OCI-LY7 (cell line): ENCODE data around the gene ALOX5AP. TPM values are rescaled to one million over a fixed set of nuclear protein-coding genes. Genes with fewer than 3 reads are reported as not detected.

Source experiments
- BruUV-seq: library from RNA; stranded (reverse); fragments of 400-500 nt; replicated peaks from 2 replicates; lab custom pipeline; 2021; lab: Mats Ljungman, UMichigan
- CTCF ChIA-PET: fragments of 300-600 bp; sonication (Branson Sonifier 250); formaldehyde crosslinking; loops from one replicate; lab custom pipeline; 2022; ENCODE audit warnings: antibody characterized with exemption; ENCODE audit not compliant: unreplicated experiment; lab: Charles Lee
- POLR2A ChIA-PET: fragments of 300-600 bp; sonication (Branson Sonifier 250); formaldehyde crosslinking; loops from one replicate; lab custom pipeline; 2022; ENCODE audit warnings: antibody characterized with exemption; lab: Charles Lee
- DNase-seq: peaks from one replicate; pipeline ENCODE4 v3.0.0-alpha.2; 2015; ENCODE audit warnings: low spot score
- H2AFZ ChIP-seq: fragments of 200-600 bp; sonication (generic), shearing (Covaris generic); 2 replicates; pipeline ENCODE4 v1.6.1; 2014; ENCODE audit warnings: mild to moderate bottlenecking, antibody characterized with exemption, low read length, moderate library complexity
- H3K27ac ChIP-seq: fragments of 200-600 bp; sonication (generic); 2 replicates; pipeline ENCODE4 v1.5.1; 2014; ENCODE audit warnings: mixed run types, low read depth, mild to moderate bottlenecking, moderate library complexity, low read length, inconsistent platforms; ENCODE audit not compliant: poor library complexity, severe bottlenecking
- H3K36me3 ChIP-seq: fragments of 200-600 bp; sonication (generic); 2 replicates; pipeline ENCODE4 v1.6.1; 2014; ENCODE audit warnings: mild to moderate bottlenecking, antibody characterized with exemption, low read length, moderate library complexity, mixed read lengths; ENCODE audit not compliant: insufficient read depth
- H3K4me1 ChIP-seq: fragments of 200-600 bp; sonication (generic); 2 replicates; pipeline ENCODE4 v1.5.1; 2014; ENCODE audit warnings: mild to moderate bottlenecking, low read length; ENCODE audit not compliant: insufficient read depth, poor library complexity, severe bottlenecking
- H3K4me2 ChIP-seq: fragments of 200-600 bp; sonication (generic); 2 replicates; pipeline ENCODE4 v1.6.1; 2014; ENCODE audit warnings: mild to moderate bottlenecking, low read length
- H3K4me3 ChIP-seq: fragments of 200-600 bp; sonication (generic); 2 replicates; pipeline ENCODE4 v1.5.1; 2014; ENCODE audit warnings: mild to moderate bottlenecking, low read depth, low read length; ENCODE audit not compliant: poor library complexity, severe bottlenecking
- H3K79me2 ChIP-seq: fragments of 200-600 bp; sonication (generic); 2 replicates; pipeline ENCODE4 v1.6.1; 2016; ENCODE audit warnings: low read depth, mild to moderate bottlenecking, low read length, moderate library complexity, mixed read lengths; ENCODE audit not compliant: insufficient read depth
- H3K9me2 ChIP-seq: fragments of 200-600 bp; sonication (generic); 2 replicates; pipeline ENCODE4 v1.6.1; 2016; ENCODE audit warnings: mild to moderate bottlenecking, low read length, mixed read lengths; ENCODE audit not compliant: insufficient read depth
- H3K9me3 ChIP-seq: fragments of 200-600 bp; sonication (generic); 2 replicates; pipeline ENCODE4 v1.6.1; 2014; ENCODE audit warnings: mild to moderate bottlenecking, mixed run types, low read length, mixed read lengths
- H4K20me1 ChIP-seq: fragments of 200-600 bp; sonication (generic); 2 replicates; pipeline ENCODE4 v1.6.1; 2014; ENCODE audit warnings: mild to moderate bottlenecking, antibody characterized with exemption, low read length, moderate library complexity, mixed read lengths; ENCODE audit not compliant: insufficient read depth
- CTCF ChIP-seq: fragments of 200-600 bp; sonication (generic); conservative IDR thresholded peaks from 2 replicates; pipeline ENCODE4 v1.5.1; 2014; ENCODE audit warnings: mild to moderate bottlenecking, antibody characterized with exemption, low read length, moderate library complexity, mixed read lengths
- EZH2phosphoT487 ChIP-seq: fragments of 200-600 bp; sonication (generic); IDR thresholded peaks from 2 replicates; pipeline ENCODE4 v1.6.1; 2018; ENCODE audit warnings: low read depth, borderline replicate concordance, mild to moderate bottlenecking, mixed run types, antibody characterized with exemption, low read length, moderate library complexity, mixed read lengths
- intact Hi-C: fragments of 100-400 bp; cut with micrococcal nuclease; formaldehyde crosslinking; loops from one replicate; pipeline ENCODE4 v1.10.0; 2022; ENCODE audit not compliant: unreplicated experiment
- total RNA-seq, 2 experiments: library from RNA; depleted of rRNA in 1 of 2; stranded (reverse); fragments of >200 nt in 1 of 2; shearing (Covaris generic) in 1 of 2; gene quantifications; 2 replicates each; pipeline ENCODE4 v1.2.3, GENCODE V29; 2014 to 2022

Gene ALOX5AP
- total RNA-seq, 2 experiments from 2014 or later: 89.9 to 90.9 TPM

- intact Hi-C loops: loop anchor here (2.0 to 10.0 kb wide), 3 partner anchors 120 to 364 kb away; partner anchors contain the start of gene USPL1
- H3K4me3 ChIP-seq: peak overlapping the region; percentile 77
These were observed 1.3 kb downstream of the ALOX5AP start for GRCh38 chr13:30736461-30737320.

DNA sequence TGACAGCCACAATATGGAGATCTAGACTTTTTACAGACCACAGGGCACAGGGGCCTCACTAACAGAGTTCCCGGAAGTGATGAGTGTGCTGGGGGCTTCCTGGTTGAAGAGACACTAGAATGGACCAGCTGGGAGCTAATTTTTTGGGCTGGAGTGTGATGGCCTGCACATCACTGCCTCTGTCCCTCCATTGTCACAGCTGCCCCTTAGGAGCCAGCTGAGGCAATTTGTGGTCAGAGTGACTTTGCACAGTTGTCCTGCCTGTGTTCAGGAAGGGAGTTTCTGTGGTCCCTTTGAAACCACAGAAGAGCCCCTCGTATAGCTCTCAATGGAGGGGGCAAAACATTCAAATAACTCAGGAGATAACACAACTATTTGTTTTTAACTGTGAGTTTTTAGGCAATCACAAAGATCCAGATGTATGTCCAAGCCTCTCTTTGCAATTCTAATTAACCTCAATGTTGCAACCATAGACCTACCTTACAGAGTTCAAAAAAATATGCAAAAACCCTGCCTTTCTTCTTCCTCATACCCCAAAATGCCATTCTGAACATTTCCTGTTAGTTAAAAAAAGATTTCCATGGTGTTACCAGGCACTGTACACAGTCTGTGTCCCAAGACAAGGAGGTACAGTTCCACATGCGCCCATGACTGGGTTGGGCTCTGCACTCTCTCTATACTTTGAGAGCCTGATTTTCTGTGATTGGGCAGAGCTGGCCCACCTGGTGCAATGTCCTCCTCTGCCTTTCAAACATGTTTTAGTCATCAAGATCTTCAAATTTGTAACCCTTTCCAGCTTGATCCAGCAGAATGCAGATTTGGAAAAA, 2.4 kb downstream of the ALOX5AP start:
- H3K9me2 ChIP-seq: no peaks in the 10 kb centered on the region
- ChIA-PET POLR2A (interaction anchor here (0.9 to 2.4 kb wide), 11 partner anchors 9 to 480 kb away, joined by 3 to 8 read pairs (median 4); partner anchors contain the start of gene USPL1), CTCF (interaction anchor here (0.6 to 0.9 kb wide), 2 partner anchors 39 to 151 kb away, joined by 3 read pairs; no protein-coding TSS in a partner anchor)
- no peaks in the 10 kb centered on the region for H3K9me3 ChIP-seq
- DNase-seq: peak; percentile 71
- no peaks in the 10 kb centered on the region for H4K20me1 ChIP-seq
- peak overlapping the region; percentile 90 for H3K4me2 ChIP-seq
- intact Hi-C loops: loop anchor here (2.0 to 10.0 kb wide), 3 partner anchors 121 to 365 kb away; partner anchors contain the start of gene USPL1
- peak overlapping the region; percentile 51; the same call in 1 of the 2 replicates for H2AFZ ChIP-seq
- H3K79me2 ChIP-seq: peaks cover 20% of the 10 kb centered on the region
- peak overlapping the region; percentile 77 for H3K4me3 ChIP-seq
- no peak for TF ChIP-seq EZH2phosphoT487
- TF ChIP-seq CTCF: no peak
- no TSS peak for BruUV-seq
- H3K36me3 ChIP-seq: no peaks in the 10 kb centered on the region; the same call in 1 of the 2 replicates
- H3K27ac ChIP-seq: peak overlapping the region; percentile 80
- H3K4me1 ChIP-seq: peaks cover 58% of the 10 kb centered on the region

More at GRCh38 chr13:30736461-30737320, 1.3 kb downstream of the ALOX5AP start:
- peaks cover 20% of the 10 kb centered on the region for H3K79me2 ChIP-seq
- TF ChIP-seq EZH2phosphoT487 (no peak), CTCF (no peak)
- peaks cover 58% of the 10 kb centered on the region for H3K4me1 ChIP-seq
- no peaks in the 10 kb centered on the region for H3K9me2 ChIP-seq
- no peaks in the 10 kb centered on the region for H4K20me1 ChIP-seq
- H3K27ac ChIP-seq: peak overlapping the region; percentile 80
- H3K4me2 ChIP-seq: peak overlapping the region; percentile 90
- ChIA-PET POLR2A (interaction anchor here (0.5 to 1.8 kb wide), 15 partner anchors 10 to 1802 kb away, joined by 3 to 8 read pairs (median 4); partner anchors contain the start of genes N4BP2L2 and USPL1), CTCF (interaction anchor here (0.6 kb wide), 1 partner anchor 152 kb away, joined by 3 read pairs; no protein-coding TSS in a partner anchor)
- H3K9me3 ChIP-seq: no peaks in the 10 kb centered on the region
- no peaks in the 10 kb centered on the region for H3K36me3 ChIP-seq
- H2AFZ ChIP-seq: peak overlapping the region; percentile 51; the same call in 1 of the 2 replicates
- peak; percentile 25 for DNase-seq
- BruUV-seq: no TSS peak
